ENCODE measurements around the gene PTPRF.

- TF ChIP-seq BHLHE40 (IDR thresholded peaks at IDR 0.05; ENCODE audit: borderline replicate concordance), result no peak
- TF ChIP-seq ZNF384 (IDR thresholded peaks at IDR 0.05), result no peak
- TF ChIP-seq NFRKB (IDR thresholded peaks at IDR 0.05), result no peak
- no peak for TF ChIP-seq TARDBP (IDR thresholded peaks at IDR 0.05)
- TF ChIP-seq SP1 (IDR thresholded peaks at IDR 0.05), result no peak
Measured at GRCh38 chr1:43671193-43671592, 140.5 kb downstream of the PTPRF start.

All from HEK293T (cell line).